Pancreas (tissue), 10 donors: Measurements from ENCODE around the gene TCERG1L. TPM values are rescaled to one million over a fixed set of nuclear protein-coding genes. Genes with fewer than 3 reads are reported as not detected.

ENCODE experiments used
- ATAC-seq, 4 donors: fragments of 200-7000 bp; cut with Tn5 transposase; one replicate each; pipeline versions ENCODE4 v1.8.0 to v1.9.1; 2020; ENCODE audit warnings: mild to moderate bottlenecking in 4 of 4, moderate library complexity in 4 of 4
- DNase-seq, 6 donors: peaks; one replicate each; pipeline ENCODE4 v3.0.0-alpha.2; 2020
- FAIRE-seq: peaks from 2 replicates; lab custom pipeline; 2012; peaks lifted over from hg19 to GRCh38; lab: Jason Lieb, UNC
- H3K27ac ChIP-seq, 4 donors: fragments of 200-600 bp; sonication (generic); 1 replicate in 3 of 4; 2 replicates in 1 of 4; pipeline versions ENCODE4 v1.5.0 to v1.8.0; 2020
- H3K27me3 ChIP-seq, 4 donors: fragments of 200-600 bp; one replicate each; pipeline ENCODE4 v1.8.0; 2021
- H3K36me3 ChIP-seq, 3 donors: fragments of 200-600 bp; sonication (generic) in 1 of 3; one replicate each; pipeline versions ENCODE4 v1.5.0 to v1.8.0; 2020 to 2021
- H3K4me1 ChIP-seq, 3 donors: fragments of 200-600 bp; one replicate each; pipeline ENCODE4 v1.8.0; 2021
- H3K4me3 ChIP-seq, 4 donors: fragments of 200-600 bp; sonication (generic) in 2 of 4; one replicate each; pipeline versions ENCODE4 v1.5.0 to v1.8.0; 2020 to 2021
- H3K9me3 ChIP-seq, 4 donors: fragments of 200-600 bp; one replicate each; pipeline ENCODE4 v1.8.0; 2021
- WGBS, 2 donors: extraction: QIAGEN DNeasy Blood & Tissue Kit; methylation state at CpG; one replicate each; pipeline ENCODE4 v1.1.7; 2013; 5-methylcytosine and 5-hydroxymethylcytosine counted together
- intact Hi-C, 3 donors: fragments of 100-400 bp; cut with DNase I; formaldehyde crosslinking; loops; one replicate each; pipeline versions ENCODE4 v1.11.1 to v1.14.2; 2022
- polyA plus RNA-seq, 2 donors: library from polyadenylated mRNA; stranded (reverse); fragments of 200-250 nt; gene quantifications; one replicate each; pipeline ENCODE4 v1.2.3, GENCODE V29; 2013
- total RNA-seq, 6 donors: library from RNA; stranded (reverse); fragmentation: NEBNext Ultra II Directional in 4 of 6; extraction: Animal tissue kit (Norgen Biotek cat#: 25700) in 4 of 6; gene quantifications; one replicate each; pipeline versions ENCODE4 v1.2.1 to v1.2.4, GENCODE V29; 2021 to 2023
- TF ChIP-seq, protein P1 (sequence below), 4 donors: fragments of 200-600 bp; sonication (generic) in 3 of 4; IDR thresholded peaks; one replicate each; pipeline versions ENCODE4 v1.5.0 to v1.8.0; 2021; ENCODE audit warnings: antibody characterized with exemption in 4 of 4
- donor health status: healthy with polysubstance abuse.
- donor health status: DM: no; HTN: no; CAD: no; lungs with moderate emphysema.
- donor health status: DM: no; HTN: no; CAD: no.
- donor health status: control.
- donor health status: control.
- donor health status: Bipolar disorder and iron deficiency.
- donor health status: DM: yes; HTN: yes; CAD: no.
- donor health status: DM: no; HTN: no; CAD: no.
- donor health status: DM: no; HTN: no; CAD: no.
- donor health status: DM: yes; HTN: yes; CAD: no.

Gene TCERG1L
- total and polyA plus RNA-seq, 8 donors = 0.09 to 1.9 (median 0.40) TPM

DNA sequence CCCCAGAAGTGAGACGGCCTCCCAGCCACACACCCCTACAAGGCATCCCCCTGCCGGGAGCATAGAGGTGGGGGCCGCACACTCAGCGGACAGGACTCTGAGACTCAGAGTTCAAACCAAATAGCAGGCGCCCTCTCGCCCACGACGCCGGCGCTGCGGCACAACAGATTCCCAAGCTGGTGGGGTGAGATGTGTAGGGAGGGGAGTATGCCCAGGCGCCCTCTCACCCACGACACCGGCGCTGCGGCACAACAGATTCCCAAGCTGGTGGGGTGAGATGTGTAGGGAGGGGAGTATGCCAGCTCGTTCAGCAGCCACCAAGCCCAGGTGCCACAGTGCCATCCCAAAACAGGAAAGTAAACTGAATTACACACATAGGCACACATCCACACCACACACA lies 64.7 kb downstream of the TCERG1L start:
- DNase-seq (no peak), ATAC-seq (no peak), FAIRE-seq (no peak)
- Histone ChIP-seq H3K36me3 (no peaks in the 10 kb centered on the region), H3K27me3 (peaks cover 0 to 4% (median 0%) of the 10 kb centered on the region in 4 donors), H3K4me3 (no peak overlapping the region), H3K4me1 (no peaks in the 10 kb centered on the region), H3K9me3 (no peaks in the 10 kb centered on the region), H3K27ac (no peak overlapping the region)
- intact Hi-C loops = no loop called here
- WGBS, 2 donors = 60 to 79% methylated on average over 17 of the region's 17 CpGs
- TF ChIP-seq, protein P1, sequence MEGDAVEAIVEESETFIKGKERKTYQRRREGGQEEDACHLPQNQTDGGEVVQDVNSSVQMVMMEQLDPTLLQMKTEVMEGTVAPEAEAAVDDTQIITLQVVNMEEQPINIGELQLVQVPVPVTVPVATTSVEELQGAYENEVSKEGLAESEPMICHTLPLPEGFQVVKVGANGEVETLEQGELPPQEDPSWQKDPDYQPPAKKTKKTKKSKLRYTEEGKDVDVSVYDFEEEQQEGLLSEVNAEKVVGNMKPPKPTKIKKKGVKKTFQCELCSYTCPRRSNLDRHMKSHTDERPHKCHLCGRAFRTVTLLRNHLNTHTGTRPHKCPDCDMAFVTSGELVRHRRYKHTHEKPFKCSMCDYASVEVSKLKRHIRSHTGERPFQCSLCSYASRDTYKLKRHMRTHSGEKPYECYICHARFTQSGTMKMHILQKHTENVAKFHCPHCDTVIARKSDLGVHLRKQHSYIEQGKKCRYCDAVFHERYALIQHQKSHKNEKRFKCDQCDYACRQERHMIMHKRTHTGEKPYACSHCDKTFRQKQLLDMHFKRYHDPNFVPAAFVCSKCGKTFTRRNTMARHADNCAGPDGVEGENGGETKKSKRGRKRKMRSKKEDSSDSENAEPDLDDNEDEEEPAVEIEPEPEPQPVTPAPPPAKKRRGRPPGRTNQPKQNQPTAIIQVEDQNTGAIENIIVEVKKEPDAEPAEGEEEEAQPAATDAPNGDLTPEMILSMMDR (IDR thresholded peaks at IDR 0.05) = no peak

DNA sequence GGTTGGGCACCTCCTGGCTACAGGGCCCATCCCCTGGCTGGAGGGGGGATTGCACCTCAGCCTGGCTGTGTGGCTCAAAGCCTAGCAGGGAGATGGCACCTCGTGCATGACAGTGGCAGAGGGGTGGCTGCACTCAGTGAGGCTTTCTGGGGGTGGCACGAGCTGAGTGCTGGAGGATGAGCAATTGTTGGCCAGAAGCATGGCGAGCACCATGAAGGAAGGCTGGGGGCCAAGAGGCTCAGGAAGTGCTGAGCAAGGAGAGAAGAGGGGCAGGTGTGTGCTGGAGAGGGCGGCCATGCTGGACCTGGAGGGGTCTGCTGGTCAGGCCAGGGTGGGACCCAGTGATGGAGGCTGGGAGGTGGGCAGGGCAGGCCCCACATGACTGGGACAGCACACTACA lies 65.4 kb downstream of the TCERG1L start:
- FAIRE-seq (no peak), DNase-seq (no peak), ATAC-seq (no peak)
- no peaks in the 10 kb centered on the region for H3K36me3 ChIP-seq
- TF ChIP-seq, protein P1 (IDR thresholded peaks at IDR 0.05) = no peak
- H3K9me3 ChIP-seq = no peaks in the 10 kb centered on the region
- WGBS, 2 donors = 34 to 50% methylated on average over 4 of the region's 4 CpGs
- intact Hi-C loops = no loop called here
- H3K4me1 ChIP-seq = no peaks in the 10 kb centered on the region
- H3K27me3 ChIP-seq = peaks cover 0 to 4% (median 0%) of the 10 kb centered on the region in 4 donors
- H3K4me3 ChIP-seq = no peak overlapping the region
- H3K27ac ChIP-seq = no peak overlapping the region

DNA sequence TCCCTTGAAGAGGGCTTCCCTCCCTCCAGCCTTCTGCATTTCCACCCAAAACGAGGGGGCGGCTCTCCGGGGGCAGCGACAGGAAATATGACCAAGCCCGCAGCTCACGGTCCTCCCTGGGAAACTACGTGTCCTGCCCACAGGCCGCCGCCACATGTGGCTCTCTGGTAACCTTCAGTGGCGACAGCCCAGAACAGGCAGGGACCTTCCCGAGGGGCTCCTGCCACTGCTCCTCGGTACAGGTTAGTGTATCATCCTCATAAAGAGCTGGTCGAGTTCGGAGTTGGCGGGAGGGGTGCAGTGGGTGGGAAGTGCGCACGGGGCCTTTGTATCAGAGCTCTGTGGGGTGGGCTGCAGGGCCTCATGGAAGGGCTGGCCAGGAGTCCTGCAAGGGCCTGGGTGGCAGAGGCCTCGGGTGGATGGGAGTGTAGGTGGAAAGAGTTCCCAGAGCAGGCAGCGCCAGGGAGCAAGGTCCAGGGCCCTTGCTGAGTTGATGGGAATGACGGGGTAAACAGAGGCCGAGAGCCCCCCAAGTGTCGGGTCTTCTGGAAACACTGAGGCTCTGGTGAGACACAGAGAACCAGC lies 66.0 kb downstream of the TCERG1L start:
- H3K27ac ChIP-seq = no peak overlapping the region
- TF ChIP-seq, protein P1 (IDR thresholded peaks at IDR 0.05) = no peak
- DNase-seq (no peak), FAIRE-seq (no peak), ATAC-seq (no peak)
- no peaks in the 10 kb centered on the region for H3K4me1 ChIP-seq
- H3K4me3 ChIP-seq = no peak overlapping the region
- H3K9me3 ChIP-seq = no peaks in the 10 kb centered on the region
- intact Hi-C loops = no loop called here
- 66 to 80% methylated on average over 22 of the region's 22 CpGs for WGBS, 2 donors
- peaks cover 0 to 4% (median 0%) of the 10 kb centered on the region in 4 donors for H3K27me3 ChIP-seq
- H3K36me3 ChIP-seq = no peaks in the 10 kb centered on the region

DNA sequence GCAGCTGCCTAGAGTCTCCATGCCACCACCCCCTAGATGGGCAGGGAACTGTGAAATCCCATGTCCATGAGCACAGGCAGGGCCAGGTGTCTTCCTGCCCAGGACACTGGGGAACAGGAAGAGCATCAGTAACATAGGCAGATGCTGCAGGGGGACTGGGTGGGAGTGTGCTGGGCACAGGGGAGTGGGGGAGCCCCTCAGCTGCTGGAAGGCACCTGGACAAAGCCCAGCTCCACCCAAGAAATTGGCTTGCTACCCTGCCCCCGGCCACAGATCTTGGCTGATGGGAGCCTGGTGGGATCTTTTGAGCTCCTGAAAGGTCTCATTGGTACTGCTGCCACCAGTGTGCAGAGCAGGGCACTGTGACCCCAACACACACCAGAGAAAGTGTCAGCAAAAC lies 66.7 kb downstream of the TCERG1L start:
- no peak overlapping the region for H3K27ac ChIP-seq
- no peak overlapping the region for H3K4me3 ChIP-seq
- ATAC-seq = no peak
- WGBS, 2 donors = 39 to 42% methylated on average over 1 of the region's 1 CpG
- peaks cover 0 to 4% (median 0%) of the 10 kb centered on the region in 4 donors for H3K27me3 ChIP-seq
- no peak for FAIRE-seq
- H3K36me3 ChIP-seq = no peaks in the 10 kb centered on the region
- intact Hi-C loops = no loop called here
- DNase-seq = no peak
- no peaks in the 10 kb centered on the region for H3K9me3 ChIP-seq
- TF ChIP-seq, protein P1 (IDR thresholded peaks at IDR 0.05) = no peak
- no peaks in the 10 kb centered on the region for H3K4me1 ChIP-seq

DNA sequence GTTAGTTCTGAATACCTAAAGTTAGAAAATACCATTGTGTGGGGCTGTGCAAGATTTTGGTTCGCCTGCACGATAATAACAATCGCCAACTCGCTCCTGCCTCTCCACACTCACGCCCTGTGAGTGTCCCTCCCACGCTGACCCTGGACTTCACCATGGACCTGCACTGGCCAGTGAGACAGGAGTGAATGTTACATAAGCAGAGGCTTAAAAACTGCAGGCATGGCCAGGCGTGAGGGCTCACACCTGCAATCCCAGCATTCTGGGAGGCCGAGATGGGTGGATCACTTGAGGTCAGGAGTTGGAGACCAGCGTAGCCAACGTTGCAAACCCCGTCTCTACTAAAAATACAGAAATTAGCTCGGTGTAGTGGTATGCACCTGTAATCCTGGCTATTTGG lies 68.4 kb downstream of the TCERG1L start:
- TF ChIP-seq, protein P1 (IDR thresholded peaks at IDR 0.05) = no peak
- H3K4me1 ChIP-seq = no peaks in the 10 kb centered on the region
- FAIRE-seq = no peak
- DNase-seq = no peak
- intact Hi-C loops = no loop called here
- no peak overlapping the region for H3K4me3 ChIP-seq
- ATAC-seq = no peak
- no peaks in the 10 kb centered on the region for H3K36me3 ChIP-seq
- 74 to 83% methylated on average over 12 of the region's 12 CpGs for WGBS, 2 donors
- no peaks in the 10 kb centered on the region for H3K9me3 ChIP-seq
- peaks cover 0 to 4% (median 0%) of the 10 kb centered on the region in 4 donors for H3K27me3 ChIP-seq
- H3K27ac ChIP-seq = no peak overlapping the region
